Renal cortex interstitium (tissue), 11 donors: ENCODE data around the gene TUBG1. TPM values are rescaled to one million over a fixed set of nuclear protein-coding genes. Genes with fewer than 3 reads are reported as not detected.

ENCODE experiments used
- DNase-seq, 11 donors: peaks; one replicate each; pipeline ENCODE4 v3.0.0-alpha.2; 2013; ENCODE audit warnings: low read depth in 9 of 11, low spot score in 4 of 11; ENCODE audit errors: extremely low read depth in 1 of 11
- polyA plus RNA-seq, 3 donors: library from polyadenylated mRNA; unstranded; fragments of 120-200 nt; gene quantifications; one replicate each; pipeline ENCODE4 v1.2.1, GENCODE V29; 2013; ENCODE audit not compliant: insufficient read length in 3 of 3

TUBG1 gene
- polyA plus RNA-seq, 3 donors = 49.6 to 66.9 (median 54.7) TPM

GRCh38 chr17:42571435-42572225 lies 37.9 kb upstream of the TUBG1 start:
- no peak for DNase-seq

GRCh38 chr17:42573095-42573494 lies 36.4 kb upstream of the TUBG1 start:
- no peak for DNase-seq

GRCh38 chr17:42574463-42574862 lies 35.0 kb upstream of the TUBG1 start:
- no peak for DNase-seq

GRCh38 chr17:42577140-42577531 lies 32.3 kb upstream of the TUBG1 start:
- DNase-seq = no peak

GRCh38 chr17:42577532-42578281 lies 31.8 kb upstream of the TUBG1 start, which contains the start of gene PSMC3IP:
TSS of gene PSMC3IP (minus strand) at chr17:42577729. CDS start at chr17:42577686, 43 bp downstream.
- DNase-seq = peak in 10 of 11 donors; percentile 82 to 94 (median 88)

- peak in 9 of 11 donors; percentile 56 to 82 (median 70) for DNase-seq
Observed at GRCh38 chr17:42578282-42578869, 31.1 kb upstream of the TUBG1 start.

- DNase-seq = no peak
Observed at GRCh38 chr17:42579794-42580551, 29.5 kb upstream of the TUBG1 start.

- DNase-seq = no peak
Observed at GRCh38 chr17:42581744-42582270, 27.7 kb upstream of the TUBG1 start.

GRCh38 chr17:42584880-42585279 lies 24.6 kb upstream of the TUBG1 start:
- no peak for DNase-seq

GRCh38 chr17:42585353-42585752 lies 24.1 kb upstream of the TUBG1 start:
- DNase-seq = no peak

GRCh38 chr17:42586514-42587230 lies 22.8 kb upstream of the TUBG1 start:
- DNase-seq = no peak

GRCh38 chr17:42590886-42591285 lies 18.6 kb upstream of the TUBG1 start:
- no peak for DNase-seq

GRCh38 chr17:42591411-42591810 lies 18.1 kb upstream of the TUBG1 start:
- DNase-seq = no peak

GRCh38 chr17:42596386-42596785 lies 13.1 kb upstream of the TUBG1 start:
- DNase-seq = no peak

- DNase-seq = no peak
Observed at GRCh38 chr17:42598905-42599304, 10.6 kb upstream of the TUBG1 start.

- DNase-seq = no peak
Observed at GRCh38 chr17:42603318-42603717, 6.2 kb upstream of the TUBG1 start.

GRCh38 chr17:42607769-42608168 lies 1.7 kb upstream of the TUBG1 start:
- no peak for DNase-seq
